Lung (tissue), 12 donors: Measurements from ENCODE around the gene WNT7B. TPM values are rescaled to one million over a fixed set of nuclear protein-coding genes. Genes with fewer than 3 reads are reported as not detected.

ENCODE experiments used
- ATAC-seq: fragments of 200-7000 bp; cut with Tn5 transposase; one replicate; pipeline ENCODE4 v1.9.1; 2020; ENCODE audit warnings: moderate number of reproducible peaks; ENCODE audit not compliant: insufficient read depth, low FRiP score
- DNase-seq, 3 donors: peaks; one replicate each; pipeline ENCODE4 v3.0.0-alpha.2; 2013 to 2017
- H3K27ac ChIP-seq, 2 donors: one replicate each; pipeline ENCODE4 v1.5.1; 2013; ENCODE audit warnings: mild to moderate bottlenecking in 2 of 2, moderate library complexity in 2 of 2, control low read depth in 1 of 2, inconsistent platforms in 1 of 2, low read depth in 1 of 2, low read length in 1 of 2
- H3K27me3 ChIP-seq, 3 donors: one replicate each; pipeline ENCODE4 v1.5.1; 2013; ENCODE audit warnings: low read length in 2 of 3; ENCODE audit not compliant: control insufficient read depth in 3 of 3, insufficient read depth in 3 of 3
- H3K36me3 ChIP-seq, 4 donors: one replicate each; pipeline ENCODE4 v1.5.1; 2013; ENCODE audit warnings: low read length in 4 of 4, mild to moderate bottlenecking in 1 of 4, moderate library complexity in 1 of 4; ENCODE audit not compliant: control insufficient read depth in 4 of 4, insufficient read depth in 4 of 4
- H3K4me1 ChIP-seq, 5 donors: one replicate each; pipeline ENCODE4 v1.5.1; 2013; ENCODE audit warnings: low read length in 5 of 5, mild to moderate bottlenecking in 2 of 5, moderate library complexity in 1 of 5; ENCODE audit not compliant: control insufficient read depth in 5 of 5, insufficient read depth in 5 of 5
- H3K4me3 ChIP-seq: one replicate; pipeline ENCODE4 v1.5.1; 2013; ENCODE audit warnings: mild to moderate bottlenecking, control low read depth, moderate library complexity
- H3K9ac ChIP-seq, 2 donors: one replicate each; pipeline ENCODE4 v1.5.1; 2013; ENCODE audit warnings: low read length in 2 of 2, control low read depth in 1 of 2; ENCODE audit not compliant: insufficient read depth in 1 of 2
- H3K9me3 ChIP-seq, 4 donors: one replicate each; pipeline ENCODE4 v1.5.1; 2013; ENCODE audit warnings: low read length in 3 of 4, mild to moderate bottlenecking in 1 of 4, moderate library complexity in 1 of 4; ENCODE audit not compliant: control insufficient read depth in 4 of 4, insufficient read depth in 3 of 4
- WGBS, 2 donors: extraction: QIAGEN DNeasy Blood & Tissue Kit; methylation state at CpG; one replicate each; pipeline ENCODE4 v1.1.7; 2013; 5-methylcytosine and 5-hydroxymethylcytosine counted together
- polyA plus RNA-seq, 2 donors: library from polyadenylated mRNA; stranded (reverse); fragments of 200-250 nt; gene quantifications; one replicate each; pipeline ENCODE4 v1.2.1, GENCODE V29; 2013
- total RNA-seq, 2 donors: library from RNA; depleted of rRNA in 1 of 2; stranded (reverse); fragments of >200 nt in 1 of 2; gene quantifications; one replicate each; pipeline ENCODE4 v1.2.1, GENCODE V29; 2014 to 2021
- TF ChIP-seq, protein P1 (sequence below): IDR thresholded peaks from 2 replicates; pipeline ENCODE4 v1.5.1; 2012; ENCODE audit warnings: mild to moderate bottlenecking; ENCODE audit errors: control extremely low read depth, extremely low read depth
- donor health status: control.
- donor health status: control.
- donor health status: Bipolar disorder and iron deficiency.
- donor health status: healthy.
- donor health status: DM: yes; HTN: yes; CAD: no.

WNT7B gene
- total and polyA plus RNA-seq, 4 donors: 3.5 to 12.5 (median 6.5) TPM

GRCh38 chr22:45887202-45888131, 89.5 kb downstream of the WNT7B start:
- H3K27me3 ChIP-seq: peaks cover 1 to 3% (median 3%) of the 10 kb centered on the region in 3 donors

GRCh38 chr22:45886540-45886939, 90.4 kb downstream of the WNT7B start:
- Histone ChIP-seq H3K27me3 (peaks cover 5 to 9% (median 9%) of the 10 kb centered on the region in 3 donors), H3K9me3 (peaks cover 0 to 3% (median 0%) of the 10 kb centered on the region in 4 donors), H3K36me3 (no peaks in the 10 kb centered on the region), H3K4me3 (no peak overlapping the region), H3K27ac (no peak overlapping the region), H3K9ac (no peak overlapping the region), H3K4me1 (peaks cover 0 to 10% (median 0%) of the 10 kb centered on the region in 5 donors)
- peak in 1 of 3 donors; percentile 9 for DNase-seq
- TF ChIP-seq, protein P1, sequence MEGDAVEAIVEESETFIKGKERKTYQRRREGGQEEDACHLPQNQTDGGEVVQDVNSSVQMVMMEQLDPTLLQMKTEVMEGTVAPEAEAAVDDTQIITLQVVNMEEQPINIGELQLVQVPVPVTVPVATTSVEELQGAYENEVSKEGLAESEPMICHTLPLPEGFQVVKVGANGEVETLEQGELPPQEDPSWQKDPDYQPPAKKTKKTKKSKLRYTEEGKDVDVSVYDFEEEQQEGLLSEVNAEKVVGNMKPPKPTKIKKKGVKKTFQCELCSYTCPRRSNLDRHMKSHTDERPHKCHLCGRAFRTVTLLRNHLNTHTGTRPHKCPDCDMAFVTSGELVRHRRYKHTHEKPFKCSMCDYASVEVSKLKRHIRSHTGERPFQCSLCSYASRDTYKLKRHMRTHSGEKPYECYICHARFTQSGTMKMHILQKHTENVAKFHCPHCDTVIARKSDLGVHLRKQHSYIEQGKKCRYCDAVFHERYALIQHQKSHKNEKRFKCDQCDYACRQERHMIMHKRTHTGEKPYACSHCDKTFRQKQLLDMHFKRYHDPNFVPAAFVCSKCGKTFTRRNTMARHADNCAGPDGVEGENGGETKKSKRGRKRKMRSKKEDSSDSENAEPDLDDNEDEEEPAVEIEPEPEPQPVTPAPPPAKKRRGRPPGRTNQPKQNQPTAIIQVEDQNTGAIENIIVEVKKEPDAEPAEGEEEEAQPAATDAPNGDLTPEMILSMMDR: no peak
- ATAC-seq: no peak
- WGBS, 2 donors: 88 to 90% methylated on average over 7 of the region's 7 CpGs

More at GRCh38 chr22:45887202-45888131, 89.5 kb downstream of the WNT7B start:
- WGBS, 2 donors: 82 to 87% methylated on average over 22 of the region's 22 CpGs
- peaks cover 0 to 10% (median 0%) of the 10 kb centered on the region in 5 donors for H3K4me1 ChIP-seq
- ATAC-seq (no peak), DNase-seq (peak in 1 of 3 donors; percentile 11)
- H3K9ac ChIP-seq: no peak overlapping the region
- peaks cover 0 to 3% (median 0%) of the 10 kb centered on the region in 4 donors for H3K9me3 ChIP-seq
- no peak overlapping the region for H3K27ac ChIP-seq
- TF ChIP-seq, protein P1: no peak
- H3K36me3 ChIP-seq: no peaks in the 10 kb centered on the region
- no peak overlapping the region for H3K4me3 ChIP-seq

DNA sequence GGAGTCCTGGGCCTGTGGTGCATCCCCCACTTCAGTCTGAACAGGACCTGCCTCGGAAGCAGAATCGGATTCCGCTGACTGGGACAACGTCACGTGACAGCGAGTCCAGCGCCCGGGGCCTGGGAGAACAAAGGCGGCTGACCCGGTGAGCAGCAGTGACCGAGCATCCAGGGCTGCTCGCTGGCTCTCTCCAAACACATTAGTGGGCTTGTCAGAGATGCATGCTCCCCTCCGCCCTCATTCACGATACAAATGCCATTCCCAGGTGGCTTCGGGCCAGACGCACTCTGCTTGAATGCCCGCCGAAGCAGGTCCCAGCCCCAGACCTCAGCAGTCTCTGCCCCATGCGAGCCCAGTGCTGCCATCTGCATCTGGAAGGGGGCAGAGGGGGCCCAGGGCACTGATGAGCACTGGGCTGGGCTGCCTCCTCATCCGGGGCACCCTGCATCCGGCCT, 91.0 kb downstream of the WNT7B start:
- 75 to 79% methylated on average over 21 of the region's 21 CpGs for WGBS, 2 donors
- Histone ChIP-seq H3K9me3 (peaks cover 0 to 3% (median 0%) of the 10 kb centered on the region in 4 donors), H3K4me3 (no peak overlapping the region), H3K9ac (no peak overlapping the region), H3K4me1 (peaks cover 0 to 14% (median 5%) of the 10 kb centered on the region in 5 donors), H3K36me3 (no peaks in the 10 kb centered on the region), H3K27ac (no peak overlapping the region), H3K27me3 (peaks cover 5 to 15% (median 13%) of the 10 kb centered on the region in 3 donors)
- TF ChIP-seq, protein P1: no peak
- ATAC-seq: no peak
- DNase-seq: peak in 1 of 3 donors; percentile 13
